HepG2 (cell line): ENCODE measurements around the gene ESYT2. TPM values are rescaled to one million over a fixed set of nuclear protein-coding genes. Genes with fewer than 3 reads are reported as not detected.

Source experiments
- EEA1 ChIP-seq: sonication (generic); formaldehyde crosslinking; IDR thresholded peaks from 2 replicates; pipeline ENCODE4 v1.5.1; 2020; ENCODE audit warnings: mild to moderate bottlenecking, missing genetic modification reagents, borderline replicate concordance
- JUN ChIP-seq: sonication (generic); formaldehyde crosslinking; IDR thresholded peaks from 2 replicates; pipeline ENCODE4 v1.4.0; 2020; ENCODE audit warnings: mild to moderate bottlenecking, missing genetic modification reagents
- MBD4 ChIP-seq: IDR thresholded peaks from 2 replicates; pipeline ENCODE4 v1.6.1; 2012; ENCODE audit warnings: low read length, inconsistent platforms, borderline replicate concordance
- MBNL3 ChIP-seq: fragments of 250-450 bp; sonication (Bioruptor Pico); conservative IDR thresholded peaks from 2 replicates; pipeline ENCODE4 v1.8.0; 2022; ENCODE audit warnings: mild to moderate bottlenecking, inconsistent platforms
- NKX3-1 ChIP-seq: sonication (generic); formaldehyde crosslinking; IDR thresholded peaks from 2 replicates; pipeline ENCODE4 v1.5.0; 2020; ENCODE audit warnings: missing genetic modification reagents
- RBM39 ChIP-seq: fragments of 200-400 bp; formaldehyde crosslinking; IDR thresholded peaks from one replicate; pipeline ENCODE4 v1.6.1; 2018; ENCODE audit warnings: antibody characterized with exemption, mild to moderate bottlenecking, low read depth, low read length; ENCODE audit not compliant: poor library complexity, severe bottlenecking
- SMARCE1 ChIP-seq: fragments of 450-650 bp; IDR thresholded peaks from 2 replicates; pipeline ENCODE4 v1.6.1; 2017; ENCODE audit warnings: borderline replicate concordance
- SRF ChIP-seq: IDR thresholded peaks from 2 replicates; pipeline ENCODE4 v1.6.1; 2011; ENCODE audit warnings: mild to moderate bottlenecking, low read depth, low read length, moderate library complexity
- TSC22D2 ChIP-seq: sonication (generic); formaldehyde crosslinking; IDR thresholded peaks from 2 replicates; pipeline ENCODE4 v1.5.1; 2020; ENCODE audit warnings: missing genetic modification reagents, mild to moderate bottlenecking, borderline replicate concordance
- XRCC5 ChIP-seq: fragments of 200-400 bp; formaldehyde crosslinking; optimal IDR thresholded peaks from 2 replicates; pipeline ENCODE3; 2017; ENCODE audit warnings: mild to moderate bottlenecking, low read length
- ZBTB3 ChIP-seq: sonication (generic); formaldehyde crosslinking; IDR thresholded peaks from 2 replicates; pipeline ENCODE4 v1.4.0; 2020; ENCODE audit warnings: low read depth, mild to moderate bottlenecking, moderate library complexity, missing genetic modification reagents, borderline replicate concordance
- ZNF337 ChIP-seq: sonication (generic); formaldehyde crosslinking; IDR thresholded peaks from 2 replicates; pipeline ENCODE4 v1.5.1; 2020; ENCODE audit warnings: missing genetic modification reagents, low read depth, mild to moderate bottlenecking, borderline replicate concordance
- ZNF510 ChIP-seq: sonication (generic); formaldehyde crosslinking; IDR thresholded peaks from 2 replicates; pipeline ENCODE4 v1.4.0; 2020; ENCODE audit warnings: low read depth, mild to moderate bottlenecking, missing genetic modification reagents
- polyA plus RNA-seq, 8 experiments: library from polyadenylated mRNA; depleted of rRNA in 3 of 8; stranded (reverse) in 7 of 8; unstranded in 1 of 8; fragments of >200 nt; fragmentation: Illumina TruSeq in 4 of 8; extraction: Trizol in 4 of 8; gene quantifications; 2 replicates each; pipeline versions ENCODE4 v1.2.1 to v1.2.3, GENCODE V29; 2011 to 2016; ENCODE audit warnings: low read depth in 4 of 8, missing spikeins in 1 of 8, mixed read lengths in 1 of 8; ENCODE audit not compliant: insufficient read depth in 1 of 8
- total RNA-seq, 5 experiments: library from RNA; depleted of rRNA; stranded (reverse); fragments of >200 nt; fragmentation: Illumina TruSeq; extraction: Trizol; gene quantifications; 2 replicates each; pipeline ENCODE4 v1.2.3, GENCODE V29; 2016; ENCODE audit warnings: low read depth in 1 of 5
- TF ChIP-seq, protein P1 (sequence below): sonication (generic); formaldehyde crosslinking; IDR thresholded peaks from 2 replicates; pipeline ENCODE4 v1.5.1; 2020; ENCODE audit warnings: mild to moderate bottlenecking, missing genetic modification reagents, borderline replicate concordance
- TF ChIP-seq, protein P2 (sequence below): IDR thresholded peaks from 2 replicates; pipeline ENCODE4 v1.6.1; 2018; ENCODE audit warnings: missing genetic modification reagents, mild to moderate bottlenecking, missing compliant biosample characterization
- TF ChIP-seq, protein P3 (sequence below): sonication (generic); formaldehyde crosslinking; IDR thresholded peaks from 2 replicates; pipeline ENCODE4 v1.4.0; 2020; ENCODE audit warnings: missing genetic modification reagents
- TF ChIP-seq, protein P4 (sequence below): sonication (generic); formaldehyde crosslinking; conservative IDR thresholded peaks from 2 replicates; pipeline ENCODE4 v1.8.0; 2022; ENCODE audit warnings: low read depth, missing genetic modification reagents
- TF ChIP-seq, protein P5 (sequence below): sonication (generic); formaldehyde crosslinking; IDR thresholded peaks from 2 replicates; pipeline ENCODE4 v1.8.1; 2023; ENCODE audit warnings: mild to moderate bottlenecking, inconsistent platforms, moderate library complexity, missing genetic modification reagents, borderline replicate concordance

Gene ESYT2
- total and polyA plus RNA-seq, 2 of the 13 experiments (the other 11 are each of a cell fraction or from before 2014, with no cell fraction given): 28.5 to 37.3 TPM

DNA sequence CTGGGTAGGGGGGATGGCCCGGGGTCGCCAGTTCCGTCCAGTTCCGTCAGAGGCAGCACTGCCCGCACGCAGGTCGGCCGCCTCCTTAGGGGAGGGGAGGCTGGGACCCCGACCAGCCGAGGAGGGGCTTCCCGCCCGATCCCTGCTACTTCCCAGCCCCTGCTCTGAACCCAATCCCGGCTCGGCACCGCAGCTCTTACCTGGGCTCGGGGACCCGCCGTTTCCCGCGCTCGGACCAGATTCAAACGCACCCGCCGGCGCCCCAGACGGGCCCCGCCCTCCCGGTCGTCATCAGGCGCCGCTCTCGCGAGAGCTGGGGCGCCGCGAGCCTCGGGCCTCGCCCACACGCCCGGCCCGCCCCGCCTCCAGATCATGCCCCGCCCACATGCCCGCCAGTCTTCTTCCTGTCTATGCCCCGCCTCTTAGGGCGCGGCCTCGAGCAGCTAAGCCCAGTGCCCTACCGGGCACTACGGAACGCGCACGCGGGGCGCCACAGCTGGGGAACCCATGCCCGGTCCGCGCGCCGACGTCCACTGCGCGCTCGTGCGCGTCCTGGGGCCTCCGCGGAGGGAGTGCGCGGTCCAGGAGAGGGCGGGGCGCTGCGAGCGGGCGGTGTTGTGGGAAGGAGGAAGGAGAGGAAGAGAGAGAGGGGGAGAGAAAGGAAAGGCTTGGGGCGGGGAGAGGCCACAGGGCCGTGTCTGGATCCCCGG is 124.6 kb downstream of the ESYT2 start, which contains the start of gene NCAPG2 (continued):
- TF ChIP-seq, protein P1, sequence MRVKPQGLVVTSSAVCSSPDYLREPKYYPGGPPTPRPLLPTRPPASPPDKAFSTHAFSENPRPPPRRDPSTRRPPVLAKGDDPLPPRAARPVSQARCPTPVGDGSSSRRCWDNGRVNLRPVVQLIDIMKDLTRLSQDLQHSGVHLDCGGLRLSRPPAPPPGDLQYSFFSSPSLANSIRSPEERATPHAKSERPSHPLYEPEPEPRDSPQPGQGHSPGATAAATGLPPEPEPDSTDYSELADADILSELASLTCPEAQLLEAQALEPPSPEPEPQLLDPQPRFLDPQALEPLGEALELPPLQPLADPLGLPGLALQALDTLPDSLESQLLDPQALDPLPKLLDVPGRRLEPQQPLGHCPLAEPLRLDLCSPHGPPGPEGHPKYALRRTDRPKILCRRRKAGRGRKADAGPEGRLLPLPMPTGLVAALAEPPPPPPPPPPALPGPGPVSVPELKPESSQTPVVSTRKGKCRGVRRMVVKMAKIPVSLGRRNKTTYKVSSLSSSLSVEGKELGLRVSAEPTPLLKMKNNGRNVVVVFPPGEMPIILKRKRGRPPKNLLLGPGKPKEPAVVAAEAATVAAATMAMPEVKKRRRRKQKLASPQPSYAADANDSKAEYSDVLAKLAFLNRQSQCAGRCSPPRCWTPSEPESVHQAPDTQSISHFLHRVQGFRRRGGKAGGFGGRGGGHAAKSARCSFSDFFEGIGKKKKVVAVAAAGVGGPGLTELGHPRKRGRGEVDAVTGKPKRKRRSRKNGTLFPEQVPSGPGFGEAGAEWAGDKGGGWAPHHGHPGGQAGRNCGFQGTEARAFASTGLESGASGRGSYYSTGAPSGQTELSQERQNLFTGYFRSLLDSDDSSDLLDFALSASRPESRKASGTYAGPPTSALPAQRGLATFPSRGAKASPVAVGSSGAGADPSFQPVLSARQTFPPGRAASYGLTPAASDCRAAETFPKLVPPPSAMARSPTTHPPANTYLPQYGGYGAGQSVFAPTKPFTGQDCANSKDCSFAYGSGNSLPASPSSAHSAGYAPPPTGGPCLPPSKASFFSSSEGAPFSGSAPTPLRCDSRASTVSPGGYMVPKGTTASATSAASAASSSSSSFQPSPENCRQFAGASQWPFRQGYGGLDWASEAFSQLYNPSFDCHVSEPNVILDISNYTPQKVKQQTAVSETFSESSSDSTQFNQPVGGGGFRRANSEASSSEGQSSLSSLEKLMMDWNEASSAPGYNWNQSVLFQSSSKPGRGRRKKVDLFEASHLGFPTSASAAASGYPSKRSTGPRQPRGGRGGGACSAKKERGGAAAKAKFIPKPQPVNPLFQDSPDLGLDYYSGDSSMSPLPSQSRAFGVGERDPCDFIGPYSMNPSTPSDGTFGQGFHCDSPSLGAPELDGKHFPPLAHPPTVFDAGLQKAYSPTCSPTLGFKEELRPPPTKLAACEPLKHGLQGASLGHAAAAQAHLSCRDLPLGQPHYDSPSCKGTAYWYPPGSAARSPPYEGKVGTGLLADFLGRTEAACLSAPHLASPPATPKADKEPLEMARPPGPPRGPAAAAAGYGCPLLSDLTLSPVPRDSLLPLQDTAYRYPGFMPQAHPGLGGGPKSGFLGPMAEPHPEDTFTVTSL (CRISPR knock-in tag): no peak
- no peak for TF ChIP-seq SMARCE1
- no peak for TF ChIP-seq MBD4
- no peak for TF ChIP-seq TSC22D2
- no peak for TF ChIP-seq ZBTB3 (CRISPR knock-in tag)
- no peak for TF ChIP-seq JUN
- TF ChIP-seq, protein P2, sequence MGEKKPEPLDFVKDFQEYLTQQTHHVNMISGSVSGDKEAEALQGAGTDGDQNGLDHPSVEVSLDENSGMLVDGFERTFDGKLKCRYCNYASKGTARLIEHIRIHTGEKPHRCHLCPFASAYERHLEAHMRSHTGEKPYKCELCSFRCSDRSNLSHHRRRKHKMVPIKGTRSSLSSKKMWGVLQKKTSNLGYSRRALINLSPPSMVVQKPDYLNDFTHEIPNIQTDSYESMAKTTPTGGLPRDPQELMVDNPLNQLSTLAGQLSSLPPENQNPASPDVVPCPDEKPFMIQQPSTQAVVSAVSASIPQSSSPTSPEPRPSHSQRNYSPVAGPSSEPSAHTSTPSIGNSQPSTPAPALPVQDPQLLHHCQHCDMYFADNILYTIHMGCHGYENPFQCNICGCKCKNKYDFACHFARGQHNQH (CRISPR knock-in tag): peak; percentile 68; the same call in 1 of the 2 replicates
- no peak for TF ChIP-seq ZNF510
- TF ChIP-seq NKX3-1 (CRISPR knock-in tag): no peak
- no peak for TF ChIP-seq SRF
- TF ChIP-seq ZNF337: 0 out of 2 replicates have a peak, but pooled peaks have one; percentile 18
- TF ChIP-seq XRCC5: peak; percentile 90
- TF ChIP-seq MBNL3: no peak
- TF ChIP-seq, protein P3, sequence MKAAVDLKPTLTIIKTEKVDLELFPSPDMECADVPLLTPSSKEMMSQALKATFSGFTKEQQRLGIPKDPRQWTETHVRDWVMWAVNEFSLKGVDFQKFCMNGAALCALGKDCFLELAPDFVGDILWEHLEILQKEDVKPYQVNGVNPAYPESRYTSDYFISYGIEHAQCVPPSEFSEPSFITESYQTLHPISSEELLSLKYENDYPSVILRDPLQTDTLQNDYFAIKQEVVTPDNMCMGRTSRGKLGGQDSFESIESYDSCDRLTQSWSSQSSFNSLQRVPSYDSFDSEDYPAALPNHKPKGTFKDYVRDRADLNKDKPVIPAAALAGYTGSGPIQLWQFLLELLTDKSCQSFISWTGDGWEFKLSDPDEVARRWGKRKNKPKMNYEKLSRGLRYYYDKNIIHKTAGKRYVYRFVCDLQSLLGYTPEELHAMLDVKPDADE (CRISPR knock-in tag): no peak
- TF ChIP-seq, protein P4, sequence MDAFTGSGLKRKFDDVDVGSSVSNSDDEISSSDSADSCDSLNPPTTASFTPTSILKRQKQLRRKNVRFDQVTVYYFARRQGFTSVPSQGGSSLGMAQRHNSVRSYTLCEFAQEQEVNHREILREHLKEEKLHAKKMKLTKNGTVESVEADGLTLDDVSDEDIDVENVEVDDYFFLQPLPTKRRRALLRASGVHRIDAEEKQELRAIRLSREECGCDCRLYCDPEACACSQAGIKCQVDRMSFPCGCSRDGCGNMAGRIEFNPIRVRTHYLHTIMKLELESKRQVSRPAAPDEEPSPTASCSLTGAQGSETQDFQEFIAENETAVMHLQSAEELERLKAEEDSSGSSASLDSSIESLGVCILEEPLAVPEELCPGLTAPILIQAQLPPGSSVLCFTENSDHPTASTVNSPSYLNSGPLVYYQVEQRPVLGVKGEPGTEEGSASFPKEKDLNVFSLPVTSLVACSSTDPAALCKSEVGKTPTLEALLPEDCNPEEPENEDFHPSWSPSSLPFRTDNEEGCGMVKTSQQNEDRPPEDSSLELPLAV (CRISPR knock-in tag): 0 out of 2 replicates have a peak, but pooled peaks have one; percentile 30
- peak; percentile 69; the same call in 1 of the 2 replicates for TF ChIP-seq EEA1 (CRISPR knock-in tag)
- TF ChIP-seq, protein P5, sequence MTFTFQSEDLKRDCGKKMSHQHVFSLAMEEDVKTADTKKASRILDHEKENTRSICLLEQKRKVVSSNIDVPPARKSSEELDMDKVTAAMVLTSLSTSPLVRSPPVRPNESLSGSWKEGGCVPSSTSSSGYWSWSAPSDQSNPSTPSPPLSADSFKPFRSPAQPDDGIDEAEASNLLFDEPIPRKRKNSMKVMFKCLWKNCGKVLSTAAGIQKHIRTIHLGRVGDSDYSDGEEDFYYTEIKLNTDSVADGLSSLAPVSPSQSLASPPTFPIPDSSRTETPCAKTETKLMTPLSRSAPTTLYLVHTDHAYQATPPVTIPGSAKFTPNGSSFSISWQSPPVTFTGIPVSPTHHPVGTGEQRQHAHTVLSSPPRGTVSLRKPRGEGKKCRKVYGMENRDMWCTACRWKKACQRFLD (CRISPR knock-in tag): no peak
- TF ChIP-seq RBM39: peak; percentile 42
